IPS DF 4.7 (cell line): ENCODE measurements around the gene MYO18A.
"Not testable (repeated sequence)": the region's sequence is repeated elsewhere in the genome, so short reads cannot be mapped to it uniquely, and the experiment has no call there.

Experiments
- DNase-seq: peaks from one replicate; pipeline ENCODE4 v3.0.0-alpha.2; 2013; ENCODE audit warnings: low spot score; ENCODE audit errors: extremely low read depth

The MYO18A gene

DNA sequence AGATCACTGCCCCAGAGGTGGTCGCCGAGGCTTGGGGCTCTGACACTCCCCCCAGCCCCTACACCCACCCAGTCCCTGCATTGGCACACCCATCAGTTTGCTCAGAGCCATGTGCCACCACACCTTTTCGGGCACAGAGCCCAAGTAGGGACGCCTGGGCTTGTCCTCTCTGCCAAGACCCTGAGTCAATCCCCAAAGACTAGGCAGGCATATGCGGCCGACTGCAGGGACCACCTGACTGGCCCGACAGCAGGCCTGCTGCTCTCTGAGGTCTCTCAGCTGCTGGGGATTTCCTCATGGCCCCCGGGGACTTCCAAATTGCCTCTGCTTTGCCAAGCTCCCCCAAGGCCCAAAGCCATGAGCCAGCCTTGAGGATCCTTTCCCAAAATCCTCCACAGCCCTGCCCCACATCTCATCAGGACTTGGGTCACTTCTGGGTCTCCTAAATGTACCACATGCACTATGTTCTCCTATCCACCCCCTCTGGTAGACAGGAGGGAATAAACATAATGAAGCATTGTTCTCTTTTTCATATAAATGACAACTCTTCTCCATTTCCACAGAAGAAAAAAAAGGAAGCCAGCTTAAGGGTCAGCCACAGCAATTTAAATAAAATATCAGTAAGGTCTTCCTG, 30.6 kb downstream of the MYO18A start:
- DNase-seq: no peak

- DNase-seq: peak; percentile 86
Measured at GRCh38 chr17:29148790-29149430, 31.3 kb downstream of the MYO18A start.

DNA sequence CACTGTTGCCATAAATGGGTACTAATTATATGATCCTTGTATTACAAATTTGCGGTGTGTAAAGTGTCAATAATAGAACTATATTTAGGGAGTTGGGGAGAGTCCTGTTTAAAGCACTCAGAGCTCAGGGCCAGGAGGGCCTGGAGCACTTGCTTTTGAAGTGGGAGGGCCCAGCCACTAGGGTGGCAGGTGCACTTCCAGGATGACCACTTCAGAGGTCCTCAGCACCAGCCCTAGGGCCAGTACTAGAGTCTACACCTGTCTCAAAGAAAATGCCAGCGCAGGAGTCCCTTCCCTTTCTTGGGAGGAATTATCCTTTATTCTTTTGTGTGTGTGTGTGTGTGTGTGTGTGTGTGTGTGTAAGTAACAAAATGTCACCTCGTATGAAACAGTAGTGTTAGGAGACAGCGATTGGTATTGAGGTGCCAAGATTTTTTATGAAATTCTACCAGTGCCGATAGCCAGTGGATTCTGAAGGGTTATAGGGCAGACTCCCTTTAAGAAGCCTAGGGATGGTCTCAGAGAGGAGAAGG, 31.9 kb downstream of the MYO18A start:
- DNase-seq: no peak

GRCh38 chr17:29147682-29148081, 32.5 kb downstream of the MYO18A start:
- DNase-seq: no peak

GRCh38 chr17:29147228-29147627, 33.0 kb downstream of the MYO18A start:
- DNase-seq: not testable (repeated sequence)

GRCh38 chr17:29146369-29146972, 33.7 kb downstream of the MYO18A start:
- DNase-seq: no peak

DNA sequence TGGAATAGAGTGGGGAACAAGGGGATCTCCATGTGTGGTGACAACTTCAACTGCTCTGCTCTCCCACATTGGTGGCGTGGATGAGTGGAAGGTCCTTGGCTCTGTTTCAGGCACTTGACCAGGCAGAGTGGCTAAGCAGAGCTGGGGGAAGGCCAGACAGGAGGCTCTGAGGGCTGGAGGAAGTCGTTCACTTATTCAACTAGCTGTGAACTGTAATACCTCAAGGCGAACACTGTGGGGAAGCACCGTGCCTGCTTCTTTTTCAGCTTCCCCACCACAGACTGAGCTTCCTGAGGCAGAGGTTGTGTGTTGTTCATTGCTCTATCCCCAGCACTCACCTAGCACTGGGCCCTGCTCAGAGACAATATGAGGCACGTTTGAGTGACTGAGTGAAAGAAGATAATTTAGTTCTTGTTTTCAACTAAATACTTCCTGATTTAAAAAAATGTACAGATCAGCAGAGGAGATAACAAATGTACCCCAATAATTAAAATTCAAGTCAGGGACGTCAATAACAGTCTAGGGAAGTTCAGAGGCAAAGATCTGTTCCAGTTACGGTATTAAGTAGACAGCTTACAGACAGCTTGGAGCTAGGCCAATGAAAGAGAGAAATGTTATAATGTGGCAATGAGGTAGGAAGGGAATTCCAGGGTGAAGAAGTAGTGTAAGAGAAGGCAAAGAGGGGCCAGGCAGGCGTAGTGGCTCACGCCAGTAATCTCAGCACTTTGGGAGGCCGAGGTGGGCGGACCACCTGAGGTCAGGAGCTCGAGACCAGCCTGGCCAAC, 34.7 kb downstream of the MYO18A start:
- DNase-seq: no peak

- no peak for DNase-seq
Measured at GRCh38 chr17:29143894-29144293, 36.3 kb downstream of the MYO18A start.

GRCh38 chr17:29141514-29141876, 38.7 kb downstream of the MYO18A start:
- DNase-seq: no peak

DNA sequence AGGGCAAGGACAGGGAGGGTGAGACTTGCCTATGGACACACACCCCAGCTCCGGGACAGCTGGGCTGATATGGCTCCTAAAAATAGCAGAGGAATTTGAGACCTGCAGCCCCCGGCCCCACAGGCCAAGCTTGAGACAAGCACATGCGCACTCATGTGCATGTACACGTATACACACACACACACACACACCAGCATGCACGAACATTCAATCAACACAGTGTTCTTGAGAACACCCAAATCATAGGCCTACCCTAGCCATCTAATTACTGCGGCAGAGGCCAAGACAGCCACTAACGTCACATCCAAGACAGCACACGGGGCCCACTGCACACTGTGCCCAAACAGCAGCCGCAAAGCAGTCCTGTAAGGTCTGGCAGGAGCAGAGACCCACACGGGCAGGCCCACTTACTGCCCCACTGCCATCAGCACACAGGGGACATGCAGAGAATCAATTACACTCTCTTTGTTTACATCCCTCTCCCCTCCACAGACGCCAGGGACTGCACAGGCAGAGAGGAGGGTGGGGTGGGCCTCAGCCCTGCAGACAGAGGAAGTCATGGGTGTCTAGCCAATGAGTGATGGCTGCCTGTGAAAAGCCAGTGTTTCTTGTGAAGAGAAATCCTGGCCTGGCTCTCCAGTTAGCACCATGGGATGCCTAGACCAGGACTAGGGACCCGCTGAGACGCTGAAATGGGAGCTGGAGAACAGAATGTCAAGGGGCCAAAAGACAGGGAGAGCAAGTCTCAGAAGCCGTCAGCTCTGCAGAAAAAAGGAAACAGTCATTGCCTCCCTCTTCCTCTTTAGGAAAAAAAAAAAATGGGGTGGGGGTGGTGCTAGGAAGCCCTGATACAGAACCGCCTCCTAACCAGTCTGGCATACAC, 39.3 kb downstream of the MYO18A start:
- no peak for DNase-seq

- DNase-seq: no peak
Measured at GRCh38 chr17:29140051-29140621, 40.1 kb downstream of the MYO18A start.

- no peak for DNase-seq
Measured at GRCh38 chr17:29138971-29139691, 41.1 kb downstream of the MYO18A start.

- DNase-seq: no peak
Measured at GRCh38 chr17:29138184-29138955, 41.8 kb downstream of the MYO18A start.

DNA sequence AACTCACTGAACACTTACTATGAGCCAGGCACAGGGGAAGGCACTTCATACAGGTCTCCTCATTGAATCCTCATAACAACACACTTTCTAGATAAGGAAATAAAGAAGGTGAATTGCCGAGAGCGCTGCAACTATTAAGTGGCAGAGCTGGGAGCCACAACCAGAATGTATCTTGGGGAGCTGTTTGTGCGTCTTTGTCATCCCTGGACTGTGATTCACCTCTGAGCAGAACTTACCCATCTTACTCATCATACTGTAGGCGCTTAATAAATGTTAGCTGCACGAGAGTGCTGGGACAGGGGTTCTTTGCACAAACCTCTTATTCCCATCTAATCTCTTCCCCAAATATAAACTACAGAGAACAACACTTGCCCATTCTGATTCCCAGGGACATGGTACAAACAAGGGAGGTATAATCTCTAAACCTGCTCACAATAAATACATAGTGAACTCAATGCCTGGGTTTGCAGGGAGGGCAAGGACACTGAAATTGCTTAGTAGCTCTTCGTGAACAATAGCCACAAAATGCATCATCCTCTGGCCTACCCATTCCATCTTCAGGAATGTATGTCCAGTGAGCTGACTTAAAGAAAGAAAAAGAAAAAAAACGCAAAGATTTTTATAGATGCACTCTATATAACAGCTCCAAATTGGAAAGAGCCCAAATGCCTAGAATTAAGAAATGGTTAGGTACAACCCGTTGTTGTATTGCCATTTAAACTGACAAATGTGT, 43.0 kb downstream of the MYO18A start:
- no peak for DNase-seq

DNA sequence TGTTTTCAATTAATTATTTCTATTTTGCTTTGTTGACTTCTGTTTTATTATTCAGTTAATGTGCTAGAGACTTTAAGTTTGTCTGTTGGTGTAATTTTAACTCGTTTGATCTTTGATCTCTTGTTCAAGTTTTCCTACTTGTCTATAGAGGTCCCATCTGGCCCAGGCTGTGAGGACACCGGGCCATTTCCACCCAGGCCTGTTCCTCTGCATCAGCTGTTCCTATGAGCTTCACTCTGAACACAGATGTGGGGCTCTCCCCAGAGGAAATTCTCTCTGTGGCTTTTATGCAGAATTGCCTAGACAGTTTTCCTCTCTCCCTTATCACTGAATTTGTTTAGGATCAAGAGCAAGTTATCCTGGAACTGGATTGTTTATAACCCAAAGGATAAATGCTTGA, 44.7 kb downstream of the MYO18A start:
- DNase-seq: no peak

GRCh38 chr17:29133121-29133713, 47.0 kb downstream of the MYO18A start:
- DNase-seq: no peak

DNA sequence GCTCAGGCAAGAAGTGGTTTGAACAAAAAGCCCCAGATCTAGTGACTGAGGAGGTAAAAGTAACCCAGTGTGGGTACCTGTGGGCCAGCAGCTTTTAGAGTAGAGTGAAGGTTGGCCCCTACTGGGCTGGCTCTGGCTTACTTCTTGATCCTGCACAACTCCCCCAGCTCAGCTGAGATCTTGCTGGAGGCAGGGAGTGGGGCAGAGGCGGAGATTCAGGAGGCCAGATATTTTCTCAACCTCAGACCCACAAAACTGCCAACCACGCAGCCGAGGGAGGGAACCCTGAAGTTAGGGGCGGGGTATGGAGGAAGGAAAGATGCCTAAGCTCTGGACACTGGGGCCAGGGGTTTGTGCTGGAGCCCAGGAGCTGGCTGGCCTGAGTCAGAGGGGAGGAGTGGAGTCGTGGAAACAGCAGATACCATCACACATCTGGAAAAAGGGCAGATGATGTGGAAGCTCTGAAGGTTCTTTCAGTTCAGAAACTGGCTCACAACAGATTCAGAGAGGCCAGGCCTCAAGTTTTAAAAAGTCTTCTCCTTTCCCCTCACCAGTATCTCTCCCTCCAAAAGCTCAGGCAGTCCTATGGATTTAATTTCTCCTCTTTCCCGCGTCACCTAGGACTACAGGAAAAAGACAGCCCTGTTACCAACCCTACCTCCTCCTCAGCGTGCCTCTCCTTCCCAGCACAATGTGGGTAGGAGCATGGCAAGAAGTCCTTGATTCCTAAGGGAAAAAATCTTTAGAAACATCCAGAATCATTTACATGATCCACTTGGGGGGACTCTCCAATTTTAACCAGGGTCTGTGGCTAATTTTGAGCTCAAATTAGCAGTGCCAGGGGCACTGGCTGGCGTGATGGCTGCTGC, 48.1 kb downstream of the MYO18A start:
- no peak for DNase-seq
